Esophagus squamous epithelium (tissue), 4 donors: ENCODE measurements around the gene ARTN.

Source experiments
- POLR2A ChIP-seq, 4 donors: fragments of 450-650 bp; IDR thresholded peaks; one replicate each; pipeline ENCODE4 v1.6.1; 2017; ENCODE audit warnings: antibody characterized with exemption in 4 of 4, mild to moderate bottlenecking in 4 of 4, moderate library complexity in 3 of 4
- TF ChIP-seq, protein P1 (sequence below), 6 experiments: fragments of 450-650 bp in 4 of 6; fragments of 200-600 bp in 2 of 6; sonication (generic) in 2 of 6; IDR thresholded peaks; one replicate each; pipeline ENCODE4 v1.5.1; 2016 to 2019; ENCODE audit warnings: antibody characterized with exemption in 6 of 6, mild to moderate bottlenecking in 4 of 6, moderate library complexity in 4 of 6

DNA sequence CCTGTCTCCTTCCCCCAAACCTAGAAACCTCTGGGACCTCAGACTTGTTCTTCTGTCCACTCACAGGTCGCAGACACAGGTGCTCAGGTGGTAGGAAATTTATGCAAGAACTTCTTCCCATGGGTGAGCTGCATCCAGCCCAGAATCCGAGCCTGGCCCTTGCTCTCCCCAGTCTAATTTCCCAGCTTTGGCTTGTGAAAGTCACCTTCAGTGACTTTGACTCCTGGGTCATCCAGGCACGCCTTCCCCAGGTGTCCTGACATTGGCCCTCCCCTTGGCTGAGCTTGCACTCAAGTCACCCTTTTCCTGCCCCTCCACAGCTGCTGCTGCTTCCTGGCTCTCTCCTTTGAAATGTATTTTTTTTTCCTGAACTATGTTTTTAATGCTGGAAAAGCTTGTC, 19.8 kb downstream of the ARTN start:
- TF ChIP-seq, protein P1, sequence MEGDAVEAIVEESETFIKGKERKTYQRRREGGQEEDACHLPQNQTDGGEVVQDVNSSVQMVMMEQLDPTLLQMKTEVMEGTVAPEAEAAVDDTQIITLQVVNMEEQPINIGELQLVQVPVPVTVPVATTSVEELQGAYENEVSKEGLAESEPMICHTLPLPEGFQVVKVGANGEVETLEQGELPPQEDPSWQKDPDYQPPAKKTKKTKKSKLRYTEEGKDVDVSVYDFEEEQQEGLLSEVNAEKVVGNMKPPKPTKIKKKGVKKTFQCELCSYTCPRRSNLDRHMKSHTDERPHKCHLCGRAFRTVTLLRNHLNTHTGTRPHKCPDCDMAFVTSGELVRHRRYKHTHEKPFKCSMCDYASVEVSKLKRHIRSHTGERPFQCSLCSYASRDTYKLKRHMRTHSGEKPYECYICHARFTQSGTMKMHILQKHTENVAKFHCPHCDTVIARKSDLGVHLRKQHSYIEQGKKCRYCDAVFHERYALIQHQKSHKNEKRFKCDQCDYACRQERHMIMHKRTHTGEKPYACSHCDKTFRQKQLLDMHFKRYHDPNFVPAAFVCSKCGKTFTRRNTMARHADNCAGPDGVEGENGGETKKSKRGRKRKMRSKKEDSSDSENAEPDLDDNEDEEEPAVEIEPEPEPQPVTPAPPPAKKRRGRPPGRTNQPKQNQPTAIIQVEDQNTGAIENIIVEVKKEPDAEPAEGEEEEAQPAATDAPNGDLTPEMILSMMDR (IDR thresholded peaks at IDR 0.05), result no peak
- no peak for TF ChIP-seq POLR2A (IDR thresholded peaks at IDR 0.05)
